ENCODE results near the gene NRCAM. TPM values are rescaled to one million over a fixed set of nuclear protein-coding genes. Genes with fewer than 3 reads are reported as not detected.

Gene NRCAM
- total and polyA plus RNA-seq, 2 of the 13 experiments (the other 11 are each of a cell fraction or from before 2014, with no cell fraction given), result 0.31 to 0.33 TPM

DNA sequence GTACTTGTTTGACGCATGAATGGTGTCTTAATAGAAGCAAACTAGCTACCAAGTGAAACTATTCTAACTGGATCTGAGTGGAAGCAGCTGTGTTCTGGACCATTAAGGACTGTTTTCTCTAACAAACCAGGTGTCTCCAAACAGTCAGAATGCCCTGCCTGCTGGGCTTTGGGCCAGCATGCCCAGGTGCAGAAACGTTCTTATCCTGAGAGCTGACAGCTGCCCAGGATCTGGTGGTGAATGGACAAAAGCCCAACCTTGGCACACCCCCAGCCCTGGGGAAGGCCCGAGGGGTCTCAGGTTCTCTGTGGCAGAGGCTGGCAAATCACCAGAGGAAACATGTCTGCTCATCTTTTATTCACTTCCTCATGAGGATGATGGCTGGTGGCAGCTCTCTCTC lies 277.8 kb downstream of the NRCAM start:
- ATAC-seq, result no peak
- intact Hi-C loops (cut with micrococcal nuclease; ENCODE audit: unreplicated experiment), result no loop called here
- 34% methylated on average over 2 of the region's 3 CpGs for WGBS (ENCODE audit: low lambda C conversion rate)

More for the DNA sequence above, 277.8 kb downstream of the NRCAM start:
- Histone ChIP-seq H3K27me3 (ENCODE audit: control insufficient read depth in 1 of 2, insufficient read depth in 2 of 2, low read length in 2 of 2) (no peaks in the 10 kb centered on the region), H3K9ac (ENCODE audit: insufficient read depth, low read depth, low read length) (no peak overlapping the region), H3K4me3 (replicated peaks in 1 of 3; ENCODE audit: insufficient read depth in 1 of 3, low read depth in 2 of 3, low read length in 3 of 3) (no peak overlapping the region), H2AFZ (ENCODE audit: low read length) (no peak overlapping the region), H3K79me2 (ENCODE audit: insufficient read depth, low read length) (no peaks in the 10 kb centered on the region), H3K4me2 (ENCODE audit: low read depth, low read length) (no peak overlapping the region), H4K20me1 (ENCODE audit: insufficient read depth, low read length) (no peaks in the 10 kb centered on the region; the same call in 1 of the 2 replicates), H3K36me3 (replicated peaks in 1 of 2; ENCODE audit: control insufficient read depth in 1 of 2, insufficient read depth in 2 of 2, low read length in 2 of 2) (no peaks in the 10 kb centered on the region), H3K4me1 (ENCODE audit: insufficient read depth, low read length) (no peaks in the 10 kb centered on the region), H3K9me3 (ENCODE audit: low read length) (no peaks in the 10 kb centered on the region), H3K27ac (ENCODE audit: extremely low read length, insufficient read depth, low read length) (no peak overlapping the region)
- in situ Hi-C loops (cut with HindIII; ENCODE audit: extremely low pct_ligation_motif_present, low pct_unique_long_range_greater_than_20kb), result loop anchor here (10.0 kb wide), 1 partner anchor 276 kb away; the partner anchor contains the start of gene NRCAM
- FAIRE-seq, result no peak
- DNase-seq (ENCODE audit: low spot score), result no peak
- TF ChIP-seq ZNF12 (CRISPR knock-in tag; IDR thresholded peaks at IDR 0.05), result no peak
- no peak for TF ChIP-seq CC2D1A (CRISPR knock-in tag; IDR thresholded peaks at IDR 0.05)
- TF ChIP-seq SOX5 (CRISPR knock-in tag; IDR thresholded peaks at IDR 0.05; ENCODE audit: borderline replicate concordance), result no peak
- TF ChIP-seq KLF11 (CRISPR knock-in tag; IDR thresholded peaks at IDR 0.05), result no peak
- TF ChIP-seq, protein P1, sequence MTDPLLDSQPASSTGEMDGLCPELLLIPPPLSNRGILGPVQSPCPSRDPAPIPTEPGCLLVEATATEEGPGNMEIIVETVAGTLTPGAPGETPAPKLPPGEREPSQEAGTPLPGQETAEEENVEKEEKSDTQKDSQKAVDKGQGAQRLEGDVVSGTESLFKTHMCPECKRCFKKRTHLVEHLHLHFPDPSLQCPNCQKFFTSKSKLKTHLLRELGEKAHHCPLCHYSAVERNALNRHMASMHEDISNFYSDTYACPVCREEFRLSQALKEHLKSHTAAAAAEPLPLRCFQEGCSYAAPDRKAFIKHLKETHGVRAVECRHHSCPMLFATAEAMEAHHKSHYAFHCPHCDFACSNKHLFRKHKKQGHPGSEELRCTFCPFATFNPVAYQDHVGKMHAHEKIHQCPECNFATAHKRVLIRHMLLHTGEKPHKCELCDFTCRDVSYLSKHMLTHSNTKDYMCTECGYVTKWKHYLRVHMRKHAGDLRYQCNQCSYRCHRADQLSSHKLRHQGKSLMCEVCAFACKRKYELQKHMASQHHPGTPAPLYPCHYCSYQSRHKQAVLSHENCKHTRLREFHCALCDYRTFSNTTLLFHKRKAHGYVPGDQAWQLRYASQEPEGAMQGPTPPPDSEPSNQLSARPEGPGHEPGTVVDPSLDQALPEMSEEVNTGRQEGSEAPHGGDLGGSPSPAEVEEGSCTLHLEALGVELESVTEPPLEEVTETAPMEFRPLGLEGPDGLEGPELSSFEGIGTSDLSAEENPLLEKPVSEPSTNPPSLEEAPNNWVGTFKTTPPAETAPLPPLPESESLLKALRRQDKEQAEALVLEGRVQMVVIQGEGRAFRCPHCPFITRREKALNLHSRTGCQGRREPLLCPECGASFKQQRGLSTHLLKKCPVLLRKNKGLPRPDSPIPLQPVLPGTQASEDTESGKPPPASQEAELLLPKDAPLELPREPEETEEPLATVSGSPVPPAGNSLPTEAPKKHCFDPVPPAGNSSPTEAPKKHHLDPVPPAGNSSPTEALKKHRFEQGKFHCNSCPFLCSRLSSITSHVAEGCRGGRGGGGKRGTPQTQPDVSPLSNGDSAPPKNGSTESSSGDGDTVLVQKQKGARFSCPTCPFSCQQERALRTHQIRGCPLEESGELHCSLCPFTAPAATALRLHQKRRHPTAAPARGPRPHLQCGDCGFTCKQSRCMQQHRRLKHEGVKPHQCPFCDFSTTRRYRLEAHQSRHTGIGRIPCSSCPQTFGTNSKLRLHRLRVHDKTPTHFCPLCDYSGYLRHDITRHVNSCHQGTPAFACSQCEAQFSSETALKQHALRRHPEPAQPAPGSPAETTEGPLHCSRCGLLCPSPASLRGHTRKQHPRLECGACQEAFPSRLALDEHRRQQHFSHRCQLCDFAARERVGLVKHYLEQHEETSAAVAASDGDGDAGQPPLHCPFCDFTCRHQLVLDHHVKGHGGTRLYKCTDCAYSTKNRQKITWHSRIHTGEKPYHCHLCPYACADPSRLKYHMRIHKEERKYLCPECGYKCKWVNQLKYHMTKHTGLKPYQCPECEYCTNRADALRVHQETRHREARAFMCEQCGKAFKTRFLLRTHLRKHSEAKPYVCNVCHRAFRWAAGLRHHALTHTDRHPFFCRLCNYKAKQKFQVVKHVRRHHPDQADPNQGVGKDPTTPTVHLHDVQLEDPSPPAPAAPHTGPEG (CRISPR knock-in tag; IDR thresholded peaks at IDR 0.05), result no peak
- no peak for TF ChIP-seq CBFB (CRISPR knock-in tag; IDR thresholded peaks at IDR 0.05)
- no peak for TF ChIP-seq SCMH1 (CRISPR knock-in tag; IDR thresholded peaks at IDR 0.05; ENCODE audit: borderline replicate concordance)
- BruUV-seq (replicated peaks), result no TSS peak
- ChIA-PET POLR2A (no interaction called here), CTCF (ENCODE audit: low intra/inter-chr PET ratio, low total read pairs) (no interaction called here)

Data from HepG2 (cell line).